Measurements from ENCODE around the gene TPD52L1.

GRCh38 chr6:125104425-125104824, 49.1 kb upstream of the TPD52L1 start:
- TF ChIP-seq CTCF (IDR thresholded peaks at IDR 0.05 in 8 of 11, conservative IDR thresholded peaks at IDR 0.05 in 3 of 11): no peak
- TF ChIP-seq POLR2A (IDR thresholded peaks at IDR 0.05): no peak
- no peak for TF ChIP-seq POLR2AphosphoS5 (IDR thresholded peaks at IDR 0.05)
